H9 (cell line): Measurements from ENCODE around the gene SMIM20. TPM values are rescaled to one million over a fixed set of nuclear protein-coding genes. Genes with fewer than 3 reads are reported as not detected.

ENCODE experiments used
- DNase-seq: peaks from one replicate; pipeline ENCODE4 v3.0.0-alpha.2; 2017
- H2AFZ ChIP-seq: one replicate; pipeline ENCODE4 v1.6.1; 2013; ENCODE audit warnings: mild to moderate bottlenecking, low read length, control low read depth, moderate library complexity
- H2AK5ac ChIP-seq: 2 replicates; pipeline ENCODE4 v1.6.1; 2013; ENCODE audit warnings: low read length, control low read depth, mixed read lengths; ENCODE audit not compliant: insufficient read length
- H2BK120ac ChIP-seq: one replicate; pipeline ENCODE4 v1.6.1; 2013; ENCODE audit warnings: low read depth, mild to moderate bottlenecking, low read length, control low read depth, inconsistent platforms; ENCODE audit not compliant: poor library complexity, severe bottlenecking
- H2BK12ac ChIP-seq: 2 replicates; pipeline ENCODE4 v1.6.1; 2013; ENCODE audit warnings: low read length, control low read depth, mixed read lengths, low read depth; ENCODE audit not compliant: insufficient read length
- H2BK15ac ChIP-seq: 2 replicates; pipeline ENCODE4 v1.6.1; 2013; ENCODE audit warnings: low read depth, low read length, control low read depth
- H2BK20ac ChIP-seq: one replicate; pipeline ENCODE4 v1.6.1; 2013; ENCODE audit warnings: low read depth, mild to moderate bottlenecking, low read length, control low read depth, inconsistent platforms; ENCODE audit not compliant: poor library complexity, severe bottlenecking
- H2BK5ac ChIP-seq: 2 replicates; pipeline ENCODE4 v1.6.1; 2013; ENCODE audit warnings: low read length, control low read depth, mixed read lengths; ENCODE audit not compliant: insufficient read length
- H3K14ac ChIP-seq: 2 replicates; pipeline ENCODE4 v1.6.1; 2013; ENCODE audit warnings: low read length, control low read depth; ENCODE audit not compliant: insufficient read depth
- H3K18ac ChIP-seq: 2 replicates; pipeline ENCODE4 v1.6.1; 2013; ENCODE audit warnings: low read depth, mild to moderate bottlenecking, mixed read lengths, low read length, control low read depth; ENCODE audit not compliant: insufficient read length
- H3K23ac ChIP-seq: 2 replicates; pipeline ENCODE4 v1.6.1; 2013; ENCODE audit warnings: low read length, control low read depth, mixed read lengths, low read depth; ENCODE audit not compliant: insufficient read length
- H3K23me2 ChIP-seq: 2 replicates; pipeline ENCODE4 v1.6.1; 2013; ENCODE audit warnings: low read depth, mild to moderate bottlenecking, mixed read lengths, low read length, control low read depth; ENCODE audit not compliant: insufficient read length, poor library complexity, severe bottlenecking
- H3K27ac ChIP-seq: 2 replicates; pipeline ENCODE4 v1.5.1; 2013; ENCODE audit warnings: low read length, control low read depth, mixed read lengths, low read depth; ENCODE audit not compliant: insufficient read length
- H3K27me3 ChIP-seq: 2 replicates; pipeline ENCODE4 v1.6.1; 2013; ENCODE audit warnings: low read length, control low read depth, inconsistent platforms; ENCODE audit not compliant: insufficient read depth
- H3K4ac ChIP-seq: 2 replicates; pipeline ENCODE4 v1.6.1; 2013; ENCODE audit warnings: low read depth, mild to moderate bottlenecking, control low read depth, inconsistent platforms, low read length, moderate library complexity
- H3K4me1 ChIP-seq: 2 replicates; pipeline ENCODE4 v1.6.1; 2013; ENCODE audit warnings: low read length, control low read depth, inconsistent platforms; ENCODE audit not compliant: insufficient read depth
- H3K4me2 ChIP-seq: 2 replicates; pipeline ENCODE4 v1.6.1; 2013; ENCODE audit warnings: low read length, control low read depth, mixed read lengths; ENCODE audit not compliant: insufficient read length, insufficient read depth
- H3K56ac ChIP-seq: 2 replicates; pipeline ENCODE4 v1.6.1; 2013; ENCODE audit warnings: low read depth, mild to moderate bottlenecking, mixed read lengths, low read length, control low read depth; ENCODE audit not compliant: insufficient read length
- H3K79me1 ChIP-seq: 2 replicates; pipeline ENCODE4 v1.6.1; 2013; ENCODE audit warnings: low read depth, mild to moderate bottlenecking, moderate library complexity, low read length, control low read depth, inconsistent platforms; ENCODE audit not compliant: insufficient read depth, poor library complexity, severe bottlenecking
- H3K79me2 ChIP-seq: 2 replicates; pipeline ENCODE4 v1.6.1; 2013; ENCODE audit warnings: low read length, control low read depth, inconsistent platforms; ENCODE audit not compliant: insufficient read depth
- H3K9ac ChIP-seq: 2 replicates; pipeline ENCODE4 v1.6.1; 2013; ENCODE audit warnings: low read length, control low read depth, mixed read lengths; ENCODE audit not compliant: insufficient read length; ENCODE audit errors: extremely low read depth
- H3K9me3 ChIP-seq: one replicate; pipeline ENCODE4 v1.6.1; 2013; ENCODE audit warnings: low read depth, low read length, inconsistent platforms; ENCODE audit not compliant: control insufficient read depth
- H3T11ph ChIP-seq: one replicate; pipeline ENCODE4 v1.6.1; 2013; ENCODE audit warnings: mild to moderate bottlenecking, low read length, control low read depth, inconsistent platforms
- H4K20me1 ChIP-seq: one replicate; pipeline ENCODE4 v1.6.1; 2013; ENCODE audit not compliant: control insufficient read depth, insufficient read length, insufficient read depth
- H4K5ac ChIP-seq: 2 replicates; pipeline ENCODE4 v1.6.1; 2013; ENCODE audit warnings: low read depth, mild to moderate bottlenecking, mixed read lengths, low read length, control low read depth; ENCODE audit not compliant: insufficient read length
- H4K8ac ChIP-seq: replicated peaks from 2 replicates; pipeline ENCODE4 v1.6.1; 2013; ENCODE audit warnings: low read length, control low read depth, mixed read lengths, low read depth; ENCODE audit not compliant: insufficient read length
- H4K91ac ChIP-seq: 2 replicates; pipeline ENCODE4 v1.6.1; 2013; ENCODE audit warnings: low read depth, mild to moderate bottlenecking, moderate library complexity, mixed read lengths, low read length, control low read depth; ENCODE audit not compliant: insufficient read length
- H3K27ac Mint-ChIP-seq, 3 experiments: 2 replicates in 2 of 3; 3 replicates in 1 of 3; pipeline ENCODE4 v1.8.0; 2020 to 2021; ENCODE audit warnings: mixed read lengths in 3 of 3, mild to moderate bottlenecking in 1 of 3, moderate library complexity in 1 of 3
- H3K27me3 Mint-ChIP-seq: 2 replicates; pipeline ENCODE4 v1.8.0; 2021; ENCODE audit warnings: low read depth, mild to moderate bottlenecking, moderate library complexity, mixed read lengths
- H3K36me3 Mint-ChIP-seq, 3 experiments: 2 replicates in 2 of 3; 3 replicates in 1 of 3; pipeline ENCODE4 v1.8.0; 2020 to 2021; ENCODE audit warnings: low read depth in 3 of 3, mixed read lengths in 3 of 3; ENCODE audit not compliant: insufficient read depth in 1 of 3
- H3K4me1 Mint-ChIP-seq, 2 experiments: 2 replicates each; pipeline ENCODE4 v1.8.0; 2020; ENCODE audit warnings: mixed read lengths in 2 of 2
- H3K4me3 Mint-ChIP-seq, 2 experiments: 2 replicates in 1 of 2; 3 replicates in 1 of 2; pipeline ENCODE4 v1.8.0; 2020 to 2021; ENCODE audit warnings: mild to moderate bottlenecking in 2 of 2, mixed read lengths in 2 of 2, moderate library complexity in 1 of 2
- H3K9me3 Mint-ChIP-seq, 2 experiments: 2 replicates in 1 of 2; 3 replicates in 1 of 2; pipeline ENCODE4 v1.8.0; 2020; ENCODE audit warnings: mild to moderate bottlenecking in 2 of 2, mixed read lengths in 2 of 2, moderate library complexity in 1 of 2
- WGBS: extraction: QIAGEN DNeasy Blood & Tissue Kit; methylation state at CpG from one replicate; pipeline ENCODE4 v1.1.7; 2013; ENCODE audit warnings: missing lambda C conversion rate, low lambda C conversion rate, mixed read lengths; ENCODE audit not compliant: insufficient read length; ENCODE audit errors: extremely low coverage; 5-methylcytosine and 5-hydroxymethylcytosine counted together
- total RNA-seq: library from RNA; stranded (reverse); gene quantifications from 2 replicates; pipeline ENCODE4 v1.2.1, GENCODE V29; 2021
- TF ChIP-seq, protein P1 (sequence below): fragments of 200-600 bp; sonication (generic); conservative IDR thresholded peaks from 3 replicates; pipeline ENCODE4 v1.8.0; 2021; ENCODE audit warnings: antibody characterized with exemption, mild to moderate bottlenecking

Gene SMIM20
- total RNA-seq, 1 experiment from 2014 or later: 40.2 TPM

DNA sequence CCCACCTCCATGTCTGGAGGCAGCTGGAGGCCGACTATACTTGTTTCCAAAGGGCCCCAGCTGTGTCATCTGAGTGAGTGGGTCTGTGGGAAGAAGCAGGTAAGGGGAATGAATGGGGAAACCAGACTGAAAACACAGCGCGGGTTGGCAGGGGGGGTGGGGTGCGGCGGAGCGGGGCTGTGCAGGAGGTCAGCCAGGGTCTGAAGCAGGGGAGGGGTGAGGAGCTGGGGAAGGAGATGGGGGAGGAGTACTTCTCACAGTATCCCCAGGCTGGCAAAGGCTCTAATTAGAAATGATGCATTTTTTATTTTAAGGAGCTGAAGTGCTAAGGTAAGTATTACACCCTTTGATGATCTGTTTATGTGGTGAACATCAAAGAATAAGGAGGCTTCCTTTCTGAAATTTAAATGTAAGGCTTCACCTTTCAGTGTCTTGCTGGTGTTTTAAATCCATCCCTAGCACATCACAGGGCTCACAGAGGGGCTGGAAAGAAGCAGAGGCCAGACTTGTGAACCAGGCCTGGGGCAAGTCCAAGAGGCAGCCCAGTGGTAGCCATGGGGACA lies 37.5 kb downstream of the SMIM20 start:
- H3K4me1 ChIP-seq: peaks cover 9% of the 10 kb centered on the region; the same call in 1 of the 2 replicates
- no peaks in the 10 kb centered on the region for H3K79me1 ChIP-seq
- no peaks in the 10 kb centered on the region for H4K20me1 ChIP-seq
- DNase-seq: no peak
- no peak overlapping the region for H2BK5ac ChIP-seq
- peak overlapping the region in 1 of 2 experiments; percentile 43; a peak in 1 of 5 replicates for H3K4me3 Mint-ChIP-seq
- no peaks in the 10 kb centered on the region for H3K27me3 ChIP-seq
- no peak overlapping the region for H2BK12ac ChIP-seq
- no peak overlapping the region for H3K4ac ChIP-seq
- peaks cover 0 to 2% of the 10 kb centered on the region in 2 experiments; a peak in 1 of 5 replicates for H3K9me3 Mint-ChIP-seq
- H3K4me2 ChIP-seq: no peak overlapping the region
- no peak overlapping the region for H2BK15ac ChIP-seq
- H3K79me2 ChIP-seq: no peaks in the 10 kb centered on the region
- no peak overlapping the region for H2BK120ac ChIP-seq
- H3K56ac ChIP-seq: no peak overlapping the region
- H4K91ac ChIP-seq: no peak overlapping the region
- H3K27me3 Mint-ChIP-seq: peaks cover 19% of the 10 kb centered on the region
- H3K18ac ChIP-seq: no peak overlapping the region
- TF ChIP-seq, protein P1, sequence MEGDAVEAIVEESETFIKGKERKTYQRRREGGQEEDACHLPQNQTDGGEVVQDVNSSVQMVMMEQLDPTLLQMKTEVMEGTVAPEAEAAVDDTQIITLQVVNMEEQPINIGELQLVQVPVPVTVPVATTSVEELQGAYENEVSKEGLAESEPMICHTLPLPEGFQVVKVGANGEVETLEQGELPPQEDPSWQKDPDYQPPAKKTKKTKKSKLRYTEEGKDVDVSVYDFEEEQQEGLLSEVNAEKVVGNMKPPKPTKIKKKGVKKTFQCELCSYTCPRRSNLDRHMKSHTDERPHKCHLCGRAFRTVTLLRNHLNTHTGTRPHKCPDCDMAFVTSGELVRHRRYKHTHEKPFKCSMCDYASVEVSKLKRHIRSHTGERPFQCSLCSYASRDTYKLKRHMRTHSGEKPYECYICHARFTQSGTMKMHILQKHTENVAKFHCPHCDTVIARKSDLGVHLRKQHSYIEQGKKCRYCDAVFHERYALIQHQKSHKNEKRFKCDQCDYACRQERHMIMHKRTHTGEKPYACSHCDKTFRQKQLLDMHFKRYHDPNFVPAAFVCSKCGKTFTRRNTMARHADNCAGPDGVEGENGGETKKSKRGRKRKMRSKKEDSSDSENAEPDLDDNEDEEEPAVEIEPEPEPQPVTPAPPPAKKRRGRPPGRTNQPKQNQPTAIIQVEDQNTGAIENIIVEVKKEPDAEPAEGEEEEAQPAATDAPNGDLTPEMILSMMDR: no peak
- H2BK20ac ChIP-seq: no peak overlapping the region
- H3K27ac ChIP-seq: no peak overlapping the region
- no CpG with 5 or more reads among the region's 6 CpGs for WGBS
- H4K5ac ChIP-seq: no peak overlapping the region
- H3K23me2 ChIP-seq: no peaks in the 10 kb centered on the region
- no peak overlapping the region for H2AK5ac ChIP-seq
- H3K9me3 ChIP-seq: no peaks in the 10 kb centered on the region
- H3K9ac ChIP-seq: no peak overlapping the region
- H3K14ac ChIP-seq: peak overlapping the region; percentile 34; the same call in 1 of the 2 replicates
- no peak overlapping the region for H3T11ph ChIP-seq
- H3K36me3 Mint-ChIP-seq: no peaks in the 10 kb centered on the region
- H2AFZ ChIP-seq: no peak overlapping the region
- no peak overlapping the region for H4K8ac ChIP-seq
- H3K23ac ChIP-seq: no peak overlapping the region
- H3K27ac Mint-ChIP-seq: peak overlapping the region in 1 of 3 experiments; percentile 39; a peak in 2 of 7 replicates
- peaks cover 65 to 76% of the 10 kb centered on the region in 2 experiments for H3K4me1 Mint-ChIP-seq
